Fibroblast of the aortic adventitia (primary cell): ENCODE results near the gene ENG. TPM values are rescaled to one million over a fixed set of nuclear protein-coding genes. Genes with fewer than 3 reads are reported as not detected.
A peak's percentile ranks its signal among the peaks of the same experiment; 100 is the strongest.

ENCODE experiments used
- DNase-seq: peaks from one replicate; pipeline ENCODE4 v3.0.0-alpha.2; 2010; ENCODE audit warnings: low read depth
- H3K4me3 ChIP-seq: 2 replicates; pipeline ENCODE4 v1.5.1; 2011; ENCODE audit warnings: low read depth, mild to moderate bottlenecking, control low read depth, low read length, moderate library complexity
- CTCF ChIP-seq: IDR thresholded peaks from 2 replicates; pipeline ENCODE4 v1.5.1; 2011; ENCODE audit warnings: mild to moderate bottlenecking, low read length, control low read depth, inconsistent platforms; ENCODE audit not compliant: insufficient read depth
- total RNA-seq: library from RNA; depleted of rRNA; stranded (reverse); fragments of >200 nt; gene quantifications from 2 replicates; pipeline ENCODE4 v1.2.3, GENCODE V29; 2012; ENCODE audit warnings: low replicate concordance

Gene ENG
- total RNA-seq, 1 donor: 62.0 TPM

GRCh38 chr9:127789179-127789578 lies 65.3 kb downstream of the ENG start:
- no peak overlapping the region for H3K4me3 ChIP-seq
- no peak for DNase-seq
- no peak for TF ChIP-seq CTCF

DNA sequence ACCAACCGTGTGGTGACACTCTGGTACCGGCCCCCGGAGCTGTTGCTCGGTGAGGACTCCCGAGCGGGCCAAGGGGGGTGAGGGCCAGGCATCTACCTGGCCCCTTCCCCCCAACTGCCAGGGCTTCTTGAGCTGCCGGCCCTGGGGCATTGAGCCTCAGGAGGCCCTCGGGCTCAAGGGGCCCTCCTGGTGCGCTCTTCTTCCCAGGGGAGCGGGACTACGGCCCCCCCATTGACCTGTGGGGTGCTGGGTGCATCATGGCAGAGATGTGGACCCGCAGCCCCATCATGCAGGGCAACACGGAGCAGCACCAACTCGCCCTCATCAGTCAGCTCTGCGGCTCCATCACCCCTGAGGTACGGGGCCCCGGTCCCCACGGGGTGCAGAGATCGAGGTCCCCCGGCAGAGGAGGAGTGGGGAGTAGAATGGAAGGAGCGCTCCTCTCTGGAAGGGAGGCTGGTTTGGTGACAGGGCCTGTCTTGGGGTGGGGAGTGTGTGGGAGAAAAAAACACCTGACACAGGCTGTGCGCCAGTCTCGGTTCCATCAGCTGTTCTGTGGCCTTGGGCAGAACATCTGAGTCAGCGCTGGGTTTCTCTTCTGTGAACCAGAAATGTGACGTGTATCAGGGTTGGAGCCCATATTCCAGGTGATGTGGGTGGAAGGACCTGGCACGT lies 66.0 kb downstream of the ENG start:
- no peak overlapping the region for H3K4me3 ChIP-seq
- TF ChIP-seq CTCF: no peak
- DNase-seq: no peak

DNA sequence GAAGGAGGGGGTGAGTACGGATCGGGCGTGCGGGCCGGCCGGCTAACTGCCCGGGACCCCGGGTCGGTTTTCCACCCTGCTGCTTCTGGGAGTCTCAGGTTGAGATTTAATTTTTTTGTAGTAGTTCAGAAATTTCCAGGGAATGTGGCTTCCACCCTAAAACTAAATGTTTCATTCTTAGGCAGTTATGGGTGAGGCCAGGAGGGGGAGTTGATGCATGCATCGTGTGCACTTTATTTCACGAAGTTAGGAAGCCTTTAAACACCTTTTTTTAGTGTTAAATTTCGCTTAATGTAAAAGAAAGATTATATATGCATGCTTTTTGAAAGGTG lies 67.7 kb downstream of the ENG start:
- DNase-seq: peak; percentile 51
- TF ChIP-seq CTCF: peak; percentile 66
- peak overlapping the region; percentile 93 for H3K4me3 ChIP-seq

GRCh38 chr9:127785933-127786772 lies 68.3 kb downstream of the ENG start, which contains the start of gene CDK9:
Gene CDK9, plus strand, starts transcription at chr9:127786034. Its CDS starts 115 bp downstream, at chr9:127786149.
- no peak for TF ChIP-seq CTCF
- peak; percentile 82 for DNase-seq
- peak within 1 kb of the TSS; percentile 93 for H3K4me3 ChIP-seq

DNA sequence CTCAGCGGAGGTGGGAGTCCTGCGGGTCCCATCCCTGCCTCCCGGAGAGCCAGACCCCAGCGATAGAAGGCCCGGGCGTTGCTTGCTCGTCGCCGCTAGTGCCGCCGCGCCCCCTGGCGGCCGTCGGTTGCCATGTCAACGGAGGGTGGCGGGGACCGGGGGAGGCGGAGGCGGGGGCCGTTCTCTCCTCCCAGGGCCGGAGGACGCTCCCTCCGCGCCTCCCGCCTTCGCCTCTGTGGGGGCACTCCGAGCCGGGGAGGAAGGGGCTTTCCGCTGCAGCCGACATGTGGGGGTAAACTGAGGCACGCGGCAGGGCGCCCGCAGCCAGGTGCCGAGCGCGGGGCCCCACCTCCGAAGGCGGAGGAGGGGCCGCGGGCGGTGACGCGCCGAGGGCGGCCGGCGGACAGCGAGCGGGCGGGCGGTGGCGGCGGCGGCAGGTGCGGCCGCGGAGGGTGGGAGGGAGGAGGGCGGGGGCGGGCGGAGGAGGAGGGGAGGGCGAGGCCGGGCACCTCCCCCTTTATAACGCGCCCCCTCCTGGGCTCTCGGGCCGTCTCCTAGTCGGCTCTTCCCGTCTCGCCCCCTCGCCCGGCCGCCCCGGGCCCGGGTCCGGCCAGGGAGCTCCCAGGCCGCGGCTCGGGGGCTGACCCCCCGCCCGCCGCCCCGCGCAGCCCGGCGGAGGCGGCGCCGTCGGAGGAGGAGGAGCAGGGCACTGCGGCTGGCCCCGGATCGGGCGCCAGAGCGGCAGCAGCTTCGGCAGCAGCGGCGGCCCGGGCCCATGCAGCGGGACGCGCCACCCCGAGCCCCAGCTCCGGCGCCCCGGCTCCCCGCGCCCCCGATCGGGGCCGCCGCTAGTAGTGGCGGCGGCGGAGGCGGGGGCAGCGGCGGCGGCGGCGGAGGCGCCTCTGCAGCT lies 69.2 kb downstream of the ENG start:
- DNase-seq: peak; percentile 76
- TF ChIP-seq CTCF: peak; percentile 73
- peak overlapping the region; percentile 75 for H3K4me3 ChIP-seq
